GM19452 (cell line): ENCODE measurements around the gene CDV3.
"Not testable (repeated sequence)": the region's sequence is repeated elsewhere in the genome, so short reads cannot be mapped to it uniquely, and the experiment has no call there.

ENCODE experiments used
- ATAC-seq: cut with Tn5 transposase; IDR thresholded peaks from one replicate; pipeline ENCODE4 v1.9.1; 2021; ENCODE audit not compliant: unreplicated experiment

Gene CDV3, protein sequence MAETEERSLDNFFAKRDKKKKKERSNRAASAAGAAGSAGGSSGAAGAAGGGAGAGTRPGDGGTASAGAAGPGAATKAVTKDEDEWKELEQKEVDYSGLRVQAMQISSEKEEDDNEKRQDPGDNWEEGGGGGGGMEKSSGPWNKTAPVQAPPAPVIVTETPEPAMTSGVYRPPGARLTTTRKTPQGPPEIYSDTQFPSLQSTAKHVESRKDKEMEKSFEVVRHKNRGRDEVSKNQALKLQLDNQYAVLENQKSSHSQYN

DNA sequence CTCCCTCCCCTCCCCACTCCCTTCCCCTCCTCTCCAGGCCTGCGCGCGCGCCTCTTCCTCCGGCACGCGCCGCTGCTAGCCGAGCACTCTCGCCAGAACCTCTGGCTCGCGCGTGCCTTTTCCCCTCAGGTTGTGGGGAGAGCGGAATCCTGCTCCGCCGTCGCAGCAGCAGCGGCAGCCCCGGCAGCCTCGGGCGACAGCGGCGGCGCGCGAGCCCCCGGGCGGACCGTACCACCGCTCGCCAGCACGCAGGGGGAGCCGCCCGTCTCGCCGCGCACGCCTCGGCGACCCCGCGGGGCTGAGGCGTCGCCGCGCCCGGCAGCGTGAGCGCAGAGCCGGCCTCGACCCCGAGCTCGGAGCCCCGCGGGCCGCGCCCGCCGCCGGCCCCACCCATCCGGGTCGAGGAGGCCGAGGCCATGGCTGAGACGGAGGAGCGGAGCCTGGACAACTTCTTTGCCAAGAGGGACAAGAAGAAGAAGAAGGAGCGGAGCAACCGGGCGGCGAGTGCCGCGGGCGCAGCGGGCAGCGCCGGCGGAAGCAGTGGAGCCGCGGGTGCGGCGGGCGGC lies at the start of gene CDV3:
TSS of gene CDV3 (plus strand) at position 58 of the 566 bp plus-strand sequence. CDS start at position 417, 359 bp downstream.
- peak; percentile 41 for ATAC-seq

DNA sequence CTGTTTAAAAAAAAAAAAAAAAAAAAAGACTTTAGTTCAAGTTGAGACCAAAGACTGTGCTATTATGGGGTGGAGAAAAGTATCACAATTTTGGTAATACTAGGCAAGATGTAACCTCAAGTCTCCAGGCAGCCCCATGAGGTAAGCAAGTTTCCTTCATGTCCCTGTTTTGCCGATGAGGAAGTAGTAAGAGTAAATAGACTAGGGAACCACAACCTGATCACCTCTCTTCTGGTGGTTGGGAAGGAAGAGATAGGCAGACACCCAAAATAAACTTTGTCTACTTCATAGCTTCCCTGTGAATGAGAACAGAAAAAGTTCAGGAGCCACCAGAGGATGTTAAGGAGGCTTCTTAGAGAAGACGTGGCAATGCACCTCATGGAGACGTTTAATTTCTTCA lies 49.7 kb upstream of the CDV3 start:
- ATAC-seq: not testable (repeated sequence)

DNA sequence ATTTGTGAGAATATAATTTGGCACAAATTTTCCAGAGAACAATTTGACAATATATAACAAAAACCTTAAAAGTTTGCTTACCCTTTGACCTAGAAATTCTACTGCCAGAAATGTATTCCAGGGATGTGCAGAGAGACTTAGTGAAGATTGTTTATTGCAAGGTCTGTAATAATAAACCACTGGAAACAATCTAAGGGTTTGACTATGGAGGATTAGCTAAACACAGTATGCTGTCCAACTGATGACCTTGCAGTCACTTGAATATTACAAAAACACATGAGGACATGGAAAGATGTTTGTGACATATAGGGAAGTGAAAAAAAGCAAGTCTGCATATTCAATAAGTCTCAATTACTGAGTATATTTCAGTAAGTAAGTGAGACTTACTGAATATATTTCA lies 48.1 kb upstream of the CDV3 start:
- no peak for ATAC-seq

DNA sequence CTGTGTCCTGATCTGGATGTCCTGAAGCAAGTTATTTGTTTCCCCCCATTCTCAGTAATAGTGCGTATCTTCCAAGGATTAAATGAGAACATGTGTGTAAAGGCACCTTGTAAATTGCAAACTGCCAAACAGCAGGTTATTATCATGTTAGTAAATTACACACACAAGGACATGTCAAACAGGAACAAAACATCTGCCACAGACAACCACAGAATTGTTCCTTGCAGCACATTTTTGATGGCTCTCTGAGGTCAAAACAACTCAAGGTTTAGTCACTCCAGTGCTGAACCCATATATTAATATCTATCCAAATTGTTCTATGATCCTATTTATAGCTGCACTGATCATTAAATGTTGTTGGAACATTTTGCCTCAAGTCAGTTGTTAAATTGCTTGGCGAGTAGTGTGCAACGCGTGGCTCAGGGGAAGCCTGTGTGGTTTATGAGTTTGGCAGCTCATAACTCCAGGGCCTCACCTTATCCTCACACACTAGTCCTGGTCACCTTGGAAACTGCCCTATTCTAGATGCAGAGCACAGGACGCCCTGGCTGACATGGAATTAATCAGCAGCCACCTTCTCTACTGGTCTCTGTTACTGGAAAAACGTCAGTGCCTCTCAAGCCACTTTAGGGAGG lies 46.3 kb upstream of the CDV3 start:
- ATAC-seq: no peak

DNA sequence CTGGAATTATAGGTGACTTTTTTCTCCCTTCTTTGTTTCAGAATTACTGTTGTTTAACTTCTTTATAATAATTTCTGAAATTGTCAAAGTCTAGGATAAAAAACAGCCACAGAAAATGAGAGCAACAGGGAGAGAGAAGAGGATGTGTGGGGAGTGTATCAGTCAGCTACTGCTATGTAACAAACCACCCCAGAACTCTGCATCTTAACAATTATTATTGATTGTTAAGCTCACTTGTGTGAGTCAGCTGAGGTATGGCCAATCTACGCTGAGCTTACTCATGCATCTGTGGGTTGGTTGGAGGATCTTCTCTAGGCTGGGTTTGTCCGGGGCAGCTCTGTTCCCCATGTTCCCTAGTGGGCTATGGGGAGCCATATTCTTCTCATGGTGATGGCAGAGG lies 43.7 kb upstream of the CDV3 start:
- ATAC-seq: no peak

DNA sequence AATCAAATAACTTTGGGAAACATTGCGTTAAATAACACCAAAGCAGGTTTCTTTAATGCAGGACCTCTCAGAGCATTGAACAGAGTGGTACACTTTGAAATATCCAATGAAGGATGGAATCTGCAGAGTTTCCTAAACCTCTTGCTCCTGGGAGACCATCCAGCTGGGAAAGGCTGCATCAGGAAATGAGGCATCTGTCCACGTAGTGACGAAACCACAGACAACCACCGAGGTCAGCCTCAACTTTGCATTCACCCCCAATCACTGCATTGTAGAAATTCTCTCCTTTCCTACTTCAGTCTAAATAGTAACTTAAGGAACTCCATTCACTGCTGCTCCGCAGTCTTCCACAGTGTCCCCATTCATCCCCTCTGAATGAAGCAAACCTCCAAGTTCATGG lies 41.5 kb upstream of the CDV3 start:
- no peak for ATAC-seq

DNA sequence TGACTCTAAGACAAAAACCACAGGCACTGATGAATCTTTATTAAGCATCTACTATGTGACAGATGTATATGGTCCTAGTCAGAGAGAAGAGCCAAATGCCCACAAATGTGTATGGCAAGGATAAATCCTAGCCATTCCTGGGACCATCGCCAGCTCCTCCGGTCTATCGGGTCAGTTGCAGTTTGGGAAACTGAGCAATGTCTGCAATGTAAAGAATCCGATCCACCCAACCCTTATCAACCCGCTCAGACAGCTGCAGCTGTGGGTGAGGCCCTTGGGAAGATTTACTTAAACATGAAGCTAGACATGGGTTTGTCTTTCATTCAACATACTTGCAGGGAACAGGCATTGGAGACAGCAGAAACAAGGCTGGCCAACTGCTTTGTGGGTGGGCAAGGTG lies 40.5 kb upstream of the CDV3 start:
- no peak for ATAC-seq

DNA sequence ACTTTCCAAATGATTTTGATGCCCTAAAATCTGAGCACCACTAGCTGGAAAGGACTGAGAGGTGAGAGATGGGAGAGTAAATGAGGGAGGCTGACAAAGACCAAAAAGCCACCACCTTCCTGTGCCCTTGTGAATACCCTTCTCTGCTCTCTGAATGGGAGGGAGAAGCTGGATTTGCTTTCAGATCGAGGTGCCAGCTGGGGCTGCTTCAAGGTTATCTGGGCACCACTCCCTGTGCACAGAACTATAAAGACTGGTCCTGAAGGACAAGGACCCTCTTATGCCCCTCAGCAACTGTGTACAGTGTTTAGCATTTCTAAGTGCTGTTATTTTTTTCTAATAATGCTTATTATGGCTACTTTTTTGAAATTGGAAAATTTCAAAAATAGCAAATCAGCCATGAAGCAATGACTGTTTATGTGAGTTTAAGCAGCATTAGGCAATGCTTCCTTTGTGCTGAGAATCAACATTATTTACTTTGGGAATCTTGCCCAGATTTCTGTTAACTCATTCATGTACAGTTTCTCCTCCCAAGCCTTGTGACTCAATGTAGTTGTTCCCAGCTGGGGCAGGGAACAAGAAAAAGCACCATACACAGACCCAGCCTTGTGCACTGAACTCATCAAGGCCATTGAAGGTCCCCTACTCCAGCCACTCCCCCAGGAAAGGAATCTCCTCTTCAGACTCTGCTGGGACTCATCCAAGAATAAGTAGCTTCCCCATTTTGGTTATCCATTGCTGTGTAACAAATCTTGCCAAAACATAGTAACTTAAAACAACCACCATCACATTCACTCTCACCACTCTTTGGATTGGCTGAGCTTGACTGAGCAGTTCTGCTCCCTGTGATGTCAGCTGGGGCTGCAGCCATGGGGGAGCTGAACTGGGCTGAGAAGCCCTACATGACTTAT lies 37.3 kb upstream of the CDV3 start:
- ATAC-seq: no peak

DNA sequence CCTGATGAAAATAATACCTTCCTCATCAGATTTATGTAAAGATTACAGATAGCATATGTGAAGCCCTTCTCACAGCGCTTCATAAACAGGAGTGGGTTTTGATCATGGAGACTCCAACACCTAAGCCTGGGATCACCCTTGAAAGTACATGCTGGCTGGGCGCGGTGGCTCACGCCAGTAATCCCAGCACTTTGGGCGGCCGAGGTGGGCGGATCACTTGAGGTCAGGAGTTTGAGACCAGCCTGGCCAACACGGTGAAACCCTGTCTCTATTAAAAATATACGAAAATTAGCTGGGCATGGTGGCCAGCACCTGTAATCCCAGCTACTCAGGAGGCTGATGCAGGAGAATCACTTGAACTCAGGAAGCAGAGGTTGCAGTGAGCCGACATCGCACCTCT lies 36.4 kb upstream of the CDV3 start:
- not testable (repeated sequence) for ATAC-seq

DNA sequence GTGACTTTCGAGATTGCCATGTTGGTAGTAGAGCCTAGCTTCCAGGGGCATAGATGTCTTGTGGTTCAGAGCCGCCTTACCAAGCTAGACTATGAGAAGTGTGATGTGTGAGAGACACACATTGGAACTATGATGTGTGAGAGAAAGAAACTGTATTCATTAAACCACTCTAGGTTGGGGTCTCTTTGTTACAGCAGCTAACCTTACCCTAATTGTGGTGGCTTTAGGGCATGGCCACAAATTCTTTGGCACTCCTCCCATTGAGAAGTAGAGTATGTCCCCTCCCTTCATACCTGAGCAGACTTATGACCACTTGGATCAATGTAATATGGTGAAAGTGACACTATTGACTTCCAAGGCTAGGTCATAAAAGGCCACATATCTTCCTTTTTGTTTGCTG lies 35.3 kb upstream of the CDV3 start:
- no peak for ATAC-seq

DNA sequence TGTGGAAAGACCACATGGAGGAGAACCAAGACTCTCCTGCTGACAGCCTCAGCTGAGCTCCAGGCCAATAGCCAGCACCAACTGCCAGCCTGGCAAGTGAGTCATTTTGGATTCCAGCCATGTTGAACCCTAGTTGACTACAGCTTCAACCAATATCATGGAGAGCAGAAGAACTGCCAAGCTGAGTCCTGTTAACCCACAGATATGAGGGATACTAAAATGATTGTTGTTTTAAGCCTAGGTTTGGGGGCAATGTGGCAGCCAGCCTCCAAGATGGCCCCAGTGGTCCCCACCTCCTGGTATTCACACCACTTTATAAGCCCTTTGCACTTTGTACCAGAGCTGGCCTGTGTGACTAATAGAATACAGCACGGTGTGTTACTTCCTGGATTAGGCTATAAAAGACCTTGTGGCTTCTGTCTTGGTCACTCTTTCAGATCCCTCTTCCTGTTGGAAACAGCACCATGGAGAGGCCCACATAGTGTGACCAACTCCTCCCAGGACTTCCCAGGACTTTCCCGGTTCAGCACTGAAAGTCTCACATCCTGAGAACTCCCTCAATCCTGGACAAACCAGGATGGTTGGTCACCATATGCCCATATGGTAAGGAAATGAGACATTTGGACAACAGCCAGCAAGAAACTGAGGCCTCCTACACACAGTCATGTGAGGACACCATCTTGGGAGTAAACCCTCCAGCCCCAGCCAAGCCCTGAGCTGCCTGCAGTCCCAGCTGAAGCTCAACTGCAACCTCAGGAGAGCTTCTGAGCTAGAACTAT lies 32.4 kb upstream of the CDV3 start:
- ATAC-seq: peak; percentile 77

DNA sequence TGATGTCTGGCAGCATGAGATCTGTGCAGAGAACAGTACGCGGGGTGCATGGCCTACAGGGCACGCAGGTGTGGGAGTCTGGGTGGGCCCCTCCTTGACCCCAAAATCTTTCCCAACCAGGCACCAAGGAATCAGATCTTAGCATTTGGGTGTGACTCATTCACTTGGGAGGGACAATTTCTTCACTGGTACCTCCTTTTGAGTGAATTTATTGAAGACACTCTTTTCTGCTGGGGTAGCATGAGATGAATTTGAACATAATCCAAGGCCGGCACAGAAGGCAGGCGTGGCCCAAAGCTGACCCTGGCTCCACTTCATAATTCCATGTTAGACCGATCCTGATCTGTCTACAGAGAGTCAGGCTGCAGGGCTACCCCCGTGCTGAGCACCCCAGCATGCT lies 30.6 kb upstream of the CDV3 start:
- ATAC-seq: no peak

DNA sequence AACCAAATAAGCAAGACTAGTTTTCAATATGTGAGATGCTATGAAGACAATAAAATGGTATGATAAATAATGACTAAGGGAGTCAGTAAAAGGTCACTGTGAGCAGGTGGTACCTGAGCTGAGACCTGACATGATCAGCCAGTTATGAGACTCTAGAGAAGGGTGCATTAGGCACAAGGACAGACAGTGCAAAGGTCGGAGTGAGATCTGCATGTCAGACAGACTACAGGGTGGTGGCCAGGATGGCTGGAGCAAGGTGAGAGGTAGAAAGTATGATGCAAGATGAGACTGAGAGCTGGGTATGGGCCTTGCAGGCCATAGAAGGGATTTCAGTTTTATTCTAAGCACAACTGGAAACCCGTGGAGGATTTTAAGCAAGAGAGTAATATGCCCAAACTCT lies 28.5 kb upstream of the CDV3 start:
- not testable (repeated sequence) for ATAC-seq

DNA sequence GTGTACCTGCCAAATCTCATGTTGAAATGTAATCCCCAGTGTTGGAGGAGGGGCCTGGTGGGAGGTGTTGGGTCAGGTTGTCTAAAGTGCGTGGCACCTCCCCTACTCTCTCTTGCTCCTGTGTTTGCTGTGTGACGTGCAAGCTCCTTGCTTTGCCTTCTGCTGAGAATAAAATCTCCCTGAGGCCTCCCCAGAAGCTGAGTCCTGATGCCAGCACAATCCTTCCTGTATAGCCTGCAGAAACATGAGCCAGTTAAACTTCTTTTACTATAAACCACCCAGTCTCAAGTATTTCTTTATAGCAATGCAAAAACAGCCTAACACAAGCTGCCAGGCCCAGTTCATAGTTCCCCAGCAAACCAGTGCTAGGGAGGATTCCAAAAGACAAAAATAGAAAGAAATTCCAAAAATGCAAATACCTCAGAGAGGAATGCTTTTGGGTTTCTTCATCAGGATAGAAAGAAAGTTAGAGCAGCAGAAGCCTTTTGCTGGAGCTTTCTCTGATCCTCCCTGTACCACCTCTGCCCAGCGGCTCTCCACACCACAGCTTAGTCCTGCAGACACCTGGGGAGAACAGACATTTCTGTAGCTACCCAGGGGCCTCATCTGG lies 25.9 kb upstream of the CDV3 start:
- ATAC-seq: no peak

DNA sequence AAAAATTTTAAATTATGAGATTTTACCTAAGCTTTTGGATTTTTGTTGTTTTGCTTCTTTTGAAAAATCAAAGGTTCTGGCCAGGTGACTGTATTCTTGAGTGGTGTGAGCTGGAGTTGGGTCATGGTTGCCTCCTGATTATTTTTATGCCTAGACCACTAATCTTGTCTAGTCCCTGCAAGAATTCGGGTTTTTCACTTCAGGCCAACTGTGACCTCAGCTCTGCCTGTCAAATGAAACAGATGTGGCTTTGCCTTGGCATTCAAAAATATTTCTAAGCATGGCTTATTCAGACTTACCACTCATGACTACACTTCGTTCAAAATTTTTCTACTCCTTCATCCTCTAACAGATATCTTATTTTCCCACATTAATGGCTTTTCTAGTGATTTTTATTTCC lies 25.4 kb upstream of the CDV3 start:
- ATAC-seq: no peak

DNA sequence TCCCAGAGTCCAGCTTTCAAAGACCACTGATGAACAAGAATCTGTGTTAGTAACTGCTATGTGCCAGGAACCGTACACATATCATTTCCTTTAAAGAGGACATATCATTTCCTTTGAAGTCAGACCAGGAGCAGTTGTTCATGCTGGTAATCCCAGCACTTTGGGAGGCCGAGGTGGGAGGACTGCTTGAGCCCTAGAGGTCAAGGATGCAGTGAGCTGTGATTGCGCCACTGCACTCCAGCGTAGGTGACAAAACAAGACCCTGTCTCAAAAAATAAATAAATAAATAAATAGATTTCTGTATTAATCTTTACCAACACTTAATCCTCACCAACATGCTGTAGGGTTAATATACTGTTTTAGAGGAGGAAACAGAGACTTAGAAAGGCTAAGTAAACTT lies 23.9 kb upstream of the CDV3 start:
- no peak for ATAC-seq

DNA sequence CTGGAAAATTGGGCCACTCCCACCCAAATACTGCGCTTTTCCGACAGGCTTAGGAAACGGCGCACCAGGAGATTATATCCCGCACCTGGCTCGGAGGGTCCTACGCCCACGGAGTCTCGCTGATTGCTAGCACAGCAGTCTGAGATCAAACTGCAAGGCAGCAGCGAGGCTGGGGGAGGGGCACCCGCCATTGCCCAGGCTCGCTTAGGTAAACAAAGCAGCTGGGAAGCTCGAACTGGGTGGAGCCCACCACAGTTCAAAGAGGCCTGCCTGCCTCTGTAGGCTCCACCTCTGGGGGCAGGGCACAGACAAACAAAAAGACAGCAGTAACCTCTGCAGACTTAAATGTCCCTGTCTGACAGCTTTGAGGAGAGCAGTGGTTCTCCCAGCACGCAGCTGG lies 21.9 kb upstream of the CDV3 start:
- not testable (repeated sequence) for ATAC-seq

DNA sequence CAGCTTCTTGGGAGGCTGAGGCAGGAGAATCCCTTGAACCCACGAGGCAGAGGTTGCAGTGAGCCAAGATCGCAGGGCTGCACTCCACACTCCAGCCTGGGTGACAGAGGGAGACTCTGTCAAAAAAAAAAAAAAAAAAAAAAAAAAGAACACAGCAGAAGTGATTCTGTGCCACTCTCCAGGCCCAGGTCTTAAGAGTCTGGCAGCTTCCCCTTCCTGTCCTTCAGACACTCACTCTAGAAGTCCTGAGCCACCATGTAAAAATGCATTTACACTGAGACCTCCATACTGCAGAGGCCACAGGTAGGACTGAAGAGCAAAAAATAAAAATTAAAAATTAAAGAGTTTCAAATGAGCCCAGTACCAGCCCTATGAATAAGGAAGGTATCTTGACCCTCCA lies 11.8 kb upstream of the CDV3 start:
- ATAC-seq: no peak

DNA sequence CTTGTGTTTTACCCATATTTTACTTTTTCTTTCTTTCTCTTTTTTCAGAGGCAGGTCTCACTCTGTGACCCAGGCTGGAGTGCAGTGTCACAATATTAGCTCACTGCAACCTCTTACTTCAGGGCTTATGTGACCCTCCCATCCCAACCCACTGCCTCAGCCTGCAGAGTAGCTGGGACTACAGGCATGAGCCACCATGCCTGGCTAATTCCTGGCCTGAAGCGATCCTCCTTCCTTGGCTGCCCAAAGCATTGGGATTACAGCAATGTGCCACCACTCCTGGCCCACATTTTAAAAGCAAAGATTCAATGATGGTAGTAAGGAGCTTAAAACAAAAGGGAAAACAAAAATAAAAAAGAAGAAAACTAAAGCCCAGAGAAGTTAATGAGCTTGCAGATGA lies 11.1 kb upstream of the CDV3 start:
- no peak for ATAC-seq

DNA sequence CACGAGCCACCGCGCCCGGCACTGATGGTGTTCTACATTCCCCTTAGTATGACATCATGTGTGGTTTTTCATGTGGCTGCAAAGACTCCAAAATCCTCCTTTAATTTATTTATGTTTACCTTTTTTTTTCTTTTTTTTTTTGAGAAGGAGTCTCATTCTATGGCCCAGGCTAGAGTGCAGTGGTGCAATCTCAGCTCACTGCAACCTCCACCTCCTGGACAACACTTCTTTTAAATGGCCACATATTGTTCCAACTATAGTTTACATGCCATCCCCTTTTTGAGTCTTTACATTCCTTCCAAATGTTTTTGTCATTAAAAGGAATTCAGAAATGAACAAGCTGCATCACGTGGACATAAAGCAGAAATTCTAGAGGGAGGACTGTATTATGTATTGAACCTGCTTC lies 10.3 kb upstream of the CDV3 start:
- no peak for ATAC-seq
